ENCODE measurements around the gene ZNF526. TPM values are rescaled to one million over a fixed set of nuclear protein-coding genes. Genes with fewer than 3 reads are reported as not detected.

Gene ZNF526
- total and polyA plus RNA-seq, 9 of the 15 experiments (the other 6 are each of a cell fraction or from before 2014, with no cell fraction given), result 1.3 to 17.9 (median 6.2) TPM

DNA sequence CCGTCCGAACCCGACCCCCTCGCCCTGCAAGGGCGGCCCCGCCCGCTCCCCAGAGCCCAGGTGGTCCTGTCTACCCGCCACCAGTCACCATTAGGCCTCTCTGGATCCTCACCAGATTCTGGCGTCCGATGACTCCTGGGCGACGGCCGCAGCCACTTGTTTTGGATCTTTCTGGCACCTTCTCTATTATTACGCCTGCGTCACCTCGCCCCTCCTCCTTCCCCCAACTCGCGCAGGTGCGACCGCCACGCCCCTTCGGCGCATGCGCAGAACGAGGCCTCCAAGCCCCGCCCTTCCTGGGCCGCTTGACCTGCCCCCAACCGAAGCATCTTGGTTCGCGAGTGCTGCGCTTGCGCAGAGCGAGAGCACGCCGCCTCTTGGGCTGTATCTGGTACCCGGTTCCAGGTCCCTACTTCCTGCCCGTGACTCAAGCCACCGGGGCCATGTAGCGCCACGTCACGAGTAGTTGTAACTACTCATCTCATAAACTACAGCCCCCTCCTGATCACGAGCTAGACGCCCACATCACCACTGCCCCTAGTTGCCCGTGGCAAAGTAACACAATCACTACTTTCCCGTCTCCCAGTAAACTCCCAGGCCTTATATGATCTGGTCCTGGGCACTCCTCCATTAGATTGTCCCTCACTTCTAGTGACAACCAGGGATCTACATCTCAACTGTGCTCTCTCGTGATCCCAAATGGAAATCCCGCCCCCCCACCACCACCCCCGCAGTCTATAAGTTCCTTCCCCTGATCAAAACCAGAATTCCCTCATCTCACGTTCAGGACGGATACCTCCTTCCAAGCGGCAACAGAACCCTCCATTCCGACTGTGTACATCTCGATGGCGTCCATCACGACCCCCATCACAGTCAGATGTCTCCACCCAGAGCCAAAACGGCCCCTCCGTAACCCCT, 2.3 kb upstream of the ZNF526 start, which contains the start of gene DEDD2 (continued):
- TF ChIP-seq L3MBTL2 (IDR thresholded peaks at IDR 0.05) (peak; percentile 41; the same call in 1 of the 2 replicates), KLF13 (tag; IDR thresholded peaks at IDR 0.05; ENCODE audit: borderline replicate concordance, low read depth) (0 out of 2 replicates have a peak, but pooled peaks have one; percentile 9), SRSF7 (optimal IDR thresholded peaks at IDR 0.05; ENCODE audit: low read depth, low read length) (no peak), POLR2A (conservative IDR thresholded peaks at IDR 0.05) (peak; percentile 76), FOXJ2 (tag; IDR thresholded peaks at IDR 0.05) (no peak), ZNF449 (CRISPR knock-in tag; IDR thresholded peaks at IDR 0.05) (no peak), JUND (IDR thresholded peaks at IDR 0.05; ENCODE audit: borderline replicate concordance, low read depth, low read length) (peak; percentile 69), JUND (tag; IDR thresholded peaks at IDR 0.05; ENCODE audit: borderline replicate concordance, low read depth, low read length) (peak; percentile 30; the same call in 1 of the 3 replicates), NFE2 (IDR thresholded peaks at IDR 0.05; ENCODE audit: low read depth) (no peak; the same call in 1 of the 2 replicates), ATF1 (CRISPR knock-in tag; IDR thresholded peaks at IDR 0.05) (no peak), ATF1 (tag; IDR thresholded peaks at IDR 0.05) (peak; percentile 91), ELF2 (CRISPR knock-in tag; IDR thresholded peaks at IDR 0.05) (peak; percentile 54), PCBP2 (IDR thresholded peaks at IDR 0.05; ENCODE audit: low read depth, low read length, poor library complexity, severe bottlenecking) (no peak), SP1 (CRISPR knock-in tag; IDR thresholded peaks at IDR 0.05) (peak; percentile 82), PPARD (CRISPR knock-in tag; IDR thresholded peaks at IDR 0.05) (no peak), REST (IDR thresholded peaks at IDR 0.05; ENCODE audit: borderline replicate concordance) (no peak), REST (CRISPR knock-in tag; IDR thresholded peaks at IDR 0.05; ENCODE audit: low read depth) (no peak), TGIF2 (CRISPR knock-in tag; IDR thresholded peaks at IDR 0.05) (no peak), ZNF79 (CRISPR knock-in tag; IDR thresholded peaks at IDR 0.05; ENCODE audit: low read depth) (no peak), CC2D1A (IDR thresholded peaks at IDR 0.05) (0 out of 2 replicates have a peak, but pooled peaks have one; percentile 31)

Measured in K562 (cell line).